Esophagus muscularis mucosa (tissue), 4 donors: ENCODE data around the gene RAMP3. TPM values are rescaled to one million over a fixed set of nuclear protein-coding genes. Genes with fewer than 3 reads are reported as not detected.

Experiments
- DNase-seq: peaks from one replicate; pipeline ENCODE4 v3.0.0-alpha.2; 2017; ENCODE audit errors: extremely low spot score
- H3K27ac ChIP-seq, 4 donors: fragments of 200-600 bp; sonication (generic); replicated peaks in 1 of 4; 1 replicate in 3 of 4; 2 replicates in 1 of 4; pipeline ENCODE4 v1.5.1; 2016 to 2019; ENCODE audit warnings: mild to moderate bottlenecking in 1 of 4
- H3K27me3 ChIP-seq, 4 donors: fragments of 200-600 bp; sonication (generic); one replicate each; pipeline versions ENCODE4 v1.5.1 to v1.6.0; 2016 to 2019
- H3K36me3 ChIP-seq, 4 donors: fragments of 200-600 bp; sonication (generic); one replicate each; pipeline ENCODE4 v1.5.1; 2016 to 2019
- H3K4me1 ChIP-seq, 4 donors: fragments of 200-600 bp; sonication (generic); one replicate each; pipeline ENCODE4 v1.5.1; 2016 to 2019
- H3K4me3 ChIP-seq, 4 donors: fragments of 200-600 bp; sonication (generic); 1 replicate in 2 of 4; 2 replicates in 2 of 4; pipeline ENCODE4 v1.5.1; 2016 to 2019; ENCODE audit warnings: mild to moderate bottlenecking in 4 of 4, moderate library complexity in 1 of 4
- H3K9me3 ChIP-seq, 4 donors: fragments of 200-600 bp; sonication (generic); 1 replicate in 3 of 4; 2 replicates in 1 of 4; pipeline ENCODE4 v1.5.1; 2016 to 2019
- CTCF ChIP-seq, 3 experiments: fragments of 200-600 bp in 2 of 3; fragments of 450-650 bp in 1 of 3; sonication (generic) in 2 of 3; IDR thresholded peaks; one replicate each; pipeline ENCODE4 v1.5.1; 2017 to 2019; ENCODE audit warnings: antibody characterized with exemption in 3 of 3, mild to moderate bottlenecking in 2 of 3, moderate library complexity in 1 of 3
- EP300 ChIP-seq: sonication (generic); formaldehyde crosslinking; IDR thresholded peaks from one replicate; pipeline ENCODE4 v1.6.1; 2017; ENCODE audit warnings: antibody characterized with exemption
- POLR2A ChIP-seq: fragments of 450-650 bp; IDR thresholded peaks from one replicate; pipeline ENCODE4 v1.6.1; 2017; ENCODE audit warnings: antibody characterized with exemption, moderate library complexity, mild to moderate bottlenecking, low read depth
- POLR2AphosphoS5 ChIP-seq, 2 donors: sonication (generic); formaldehyde crosslinking; IDR thresholded peaks; one replicate each; pipeline ENCODE4 v1.6.1; 2017; ENCODE audit warnings: antibody characterized with exemption in 2 of 2
- WGBS: methylation state at CpG from one replicate; pipeline ENCODE4 v1.1.5; 2018; 5-methylcytosine and 5-hydroxymethylcytosine counted together
- intact Hi-C: fragments of 100-400 bp; cut with DNase I; formaldehyde crosslinking; loops from one replicate; pipeline ENCODE4 v1.15.1; 2023
- total RNA-seq, 4 donors: library from RNA; depleted of rRNA; stranded (reverse); fragments of >200 nt; gene quantifications; one replicate each; pipeline versions ENCODE4 v1.1.0 to v1.2.1, GENCODE V29; 2016

RAMP3 gene
- total RNA-seq, 4 donors from 2014 or later = 30.7 to 112 (median 77.2) TPM

DNA sequence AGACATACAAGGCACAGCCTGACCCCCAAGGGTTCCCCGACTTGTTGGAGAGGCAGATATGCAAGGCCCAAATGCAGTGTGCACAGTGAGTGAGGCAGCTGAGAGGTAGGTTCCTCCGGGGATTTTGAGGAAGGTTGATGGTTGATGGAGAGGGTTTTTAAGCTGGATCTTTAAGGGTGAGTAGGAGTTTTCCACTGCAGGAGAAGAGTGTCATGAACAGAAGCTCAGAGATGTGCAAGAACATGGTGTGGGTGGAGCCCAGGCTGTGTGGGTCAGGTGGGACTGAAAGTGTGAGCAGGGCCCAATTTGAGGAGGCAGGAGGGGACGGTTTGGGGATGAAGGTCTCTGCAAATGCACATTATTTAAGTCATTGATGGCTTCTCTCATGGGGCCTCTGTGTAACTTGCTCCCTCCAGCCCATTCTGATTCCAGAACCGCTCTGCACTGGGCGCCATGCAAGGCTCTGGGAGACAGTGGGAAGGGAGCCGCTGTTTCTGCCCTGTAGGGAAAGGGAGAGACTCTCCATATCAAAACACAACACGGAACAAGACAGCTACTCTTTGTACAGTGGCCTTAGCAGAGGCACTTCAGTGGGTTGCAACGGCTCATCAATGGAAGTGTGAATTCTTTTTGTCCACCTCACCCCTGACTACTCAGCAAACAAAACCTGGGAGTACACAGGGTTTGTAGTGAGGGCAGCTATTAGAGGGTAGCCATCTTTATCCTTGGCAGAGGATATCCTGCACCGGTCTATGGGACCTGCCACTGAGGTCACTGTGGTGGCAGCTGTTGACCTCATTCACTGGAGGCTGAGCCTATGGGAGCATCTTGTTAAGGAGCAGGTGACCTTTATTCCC, 29.7 kb downstream of the RAMP3 start:
- Histone ChIP-seq H3K27me3 (no peaks in the 10 kb centered on the region), H3K9me3 (no peaks in the 10 kb centered on the region), H3K4me3 (no peak overlapping the region), H3K36me3 (peaks cover 0 to 25% (median 2%) of the 10 kb centered on the region in 4 donors), H3K27ac (no peak overlapping the region), H3K4me1 (no peaks in the 10 kb centered on the region)
- intact Hi-C loops = no loop called here
- TF ChIP-seq EP300 = no peak
- TF ChIP-seq CTCF (IDR thresholded peaks at IDR 0.05) = no peak
- TF ChIP-seq POLR2A = no peak
- TF ChIP-seq POLR2AphosphoS5 (IDR thresholded peaks at IDR 0.05) = no peak
- WGBS = 86% methylated on average over 9 of the region's 9 CpGs
- no peak for DNase-seq

GRCh38 chr7:45187946-45188411, 30.4 kb downstream of the RAMP3 start:
- H3K36me3 ChIP-seq = peaks cover 0 to 25% (median 2%) of the 10 kb centered on the region in 4 donors
- TF ChIP-seq POLR2AphosphoS5 (IDR thresholded peaks at IDR 0.05) (no peak), EP300 (no peak), POLR2A (no peak), CTCF (IDR thresholded peaks at IDR 0.05) (no peak)
- H3K27ac ChIP-seq = no peak overlapping the region
- no peaks in the 10 kb centered on the region for H3K27me3 ChIP-seq
- peaks cover 0 to 2% (median 0%) of the 10 kb centered on the region in 4 donors for H3K4me1 ChIP-seq
- H3K9me3 ChIP-seq = no peaks in the 10 kb centered on the region
- WGBS = 94% methylated on average over 8 of the region's 8 CpGs
- no peak for DNase-seq
- intact Hi-C loops = no loop called here
- H3K4me3 ChIP-seq = no peak overlapping the region

DNA sequence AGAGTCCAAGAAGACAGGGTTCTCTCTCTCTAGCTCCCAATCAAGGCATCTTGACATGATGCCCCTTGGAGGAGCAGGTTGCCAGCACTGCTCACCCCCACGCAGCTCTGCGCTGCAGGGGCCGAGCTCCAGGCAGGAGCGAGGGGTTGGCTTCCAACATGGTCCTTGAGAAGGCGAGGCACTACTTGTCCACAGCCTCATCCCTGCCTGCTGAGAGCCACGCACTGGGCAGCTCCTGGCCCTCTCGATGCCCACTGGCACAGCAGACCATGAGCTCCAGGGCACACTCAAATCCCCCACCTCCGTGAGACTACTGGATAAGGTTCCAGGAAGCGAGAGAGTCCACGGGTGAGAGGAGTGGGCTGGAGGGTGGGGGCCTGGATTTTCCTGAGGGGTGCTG, 31.1 kb downstream of the RAMP3 start:
- TF ChIP-seq EP300 = no peak
- TF ChIP-seq POLR2A = no peak
- no peak for TF ChIP-seq POLR2AphosphoS5 (IDR thresholded peaks at IDR 0.05)
- TF ChIP-seq CTCF (IDR thresholded peaks at IDR 0.05) = no peak
- DNase-seq = no peak
- 85% methylated on average over 6 of the region's 10 CpGs for WGBS
- Histone ChIP-seq H3K4me1 (peaks cover 3 to 9% (median 6%) of the 10 kb centered on the region in 4 donors), H3K4me3 (no peak overlapping the region), H3K27ac (no peak overlapping the region), H3K27me3 (no peaks in the 10 kb centered on the region), H3K9me3 (no peaks in the 10 kb centered on the region), H3K36me3 (peaks cover 0 to 25% (median 2%) of the 10 kb centered on the region in 4 donors)
- intact Hi-C loops = no loop called here

DNA sequence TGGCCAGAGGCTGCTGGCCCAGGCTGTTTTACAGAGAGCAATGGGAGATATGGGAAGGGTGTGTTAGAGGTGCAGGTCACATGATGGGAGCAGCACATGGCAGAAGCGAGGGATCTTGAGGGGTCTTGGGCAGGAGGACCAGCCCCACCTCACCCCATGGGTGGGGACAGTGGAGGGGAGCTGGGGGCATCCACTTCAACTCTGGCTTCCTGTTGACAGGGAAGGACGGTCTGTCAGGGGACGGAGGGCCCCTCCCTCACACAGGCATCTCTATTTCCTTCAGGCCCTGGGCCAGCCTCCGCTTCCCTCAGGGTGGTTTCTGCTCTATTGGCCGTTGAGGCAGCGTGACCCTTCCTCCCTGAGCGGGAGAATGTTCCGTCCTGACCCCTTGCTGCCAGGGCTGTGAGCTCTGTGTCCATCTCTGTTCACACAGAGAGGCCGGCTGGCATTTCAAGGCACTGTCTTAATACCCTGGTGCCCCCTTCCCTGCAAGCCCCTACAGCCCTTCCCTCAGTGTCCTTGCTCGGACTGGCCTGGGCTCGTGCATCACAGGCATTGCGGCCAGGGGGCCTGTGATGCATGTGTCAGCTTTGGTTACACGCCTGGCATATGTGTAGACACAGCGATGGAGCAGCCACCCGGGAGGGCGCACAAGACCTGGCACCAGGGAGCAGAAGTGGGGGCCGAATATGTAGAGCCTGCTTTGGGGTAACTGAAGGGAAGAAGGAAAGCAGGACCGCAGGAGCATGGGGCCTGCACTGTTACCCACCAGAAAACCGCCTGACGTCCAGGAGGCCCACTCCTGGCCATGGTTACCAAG, 31.8 kb downstream of the RAMP3 start:
- H3K27me3 ChIP-seq = no peaks in the 10 kb centered on the region
- no peak for DNase-seq
- H3K27ac ChIP-seq = no peak overlapping the region
- TF ChIP-seq POLR2AphosphoS5 (IDR thresholded peaks at IDR 0.05) = no peak
- no peak for TF ChIP-seq POLR2A
- TF ChIP-seq CTCF (IDR thresholded peaks at IDR 0.05) = no peak
- no peak for TF ChIP-seq EP300
- H3K36me3 ChIP-seq = peaks cover 0 to 25% (median 2%) of the 10 kb centered on the region in 4 donors
- H3K9me3 ChIP-seq = no peaks in the 10 kb centered on the region
- WGBS = 84% methylated on average over 17 of the region's 20 CpGs
- H3K4me3 ChIP-seq = no peak overlapping the region
- H3K4me1 ChIP-seq = peaks cover 3 to 13% (median 9%) of the 10 kb centered on the region in 4 donors
- intact Hi-C loops = no loop called here
